Heart left ventricle (tissue), 16 donors: ENCODE data around the gene DNAJC7. TPM values are rescaled to one million over a fixed set of nuclear protein-coding genes. Genes with fewer than 3 reads are reported as not detected.

Experiments used
- ATAC-seq, 4 donors: fragments of 200-7000 bp; cut with Tn5 transposase; one replicate each; pipeline ENCODE4 v1.9.1; 2020 to 2022; ENCODE audit warnings: moderate library complexity in 4 of 4, mild to moderate bottlenecking in 3 of 4, moderate number of reproducible peaks in 1 of 4
- DNase-seq, 5 donors: peaks; one replicate each; pipeline ENCODE4 v3.0.0-alpha.2; 2020
- H3K27ac ChIP-seq, 12 donors: fragments of 200-600 bp; sonication (generic) in 4 of 12; one replicate each; pipeline versions ENCODE4 v1.5.0 to v1.8.0; 2016 to 2022; ENCODE audit warnings: mild to moderate bottlenecking in 2 of 12
- H3K27me3 ChIP-seq, 9 donors: fragments of 200-600 bp; sonication (generic) in 2 of 9; one replicate each; pipeline versions ENCODE4 v1.5.1 to v1.8.0; 2016 to 2022; ENCODE audit warnings: mild to moderate bottlenecking in 3 of 9
- H3K36me3 ChIP-seq, 9 donors: fragments of 200-600 bp; sonication (generic) in 2 of 9; one replicate each; pipeline versions ENCODE4 v1.5.0 to v1.8.0; 2018 to 2022; ENCODE audit warnings: mild to moderate bottlenecking in 2 of 9
- H3K4me1 ChIP-seq, 12 donors: fragments of 200-600 bp; sonication (generic) in 4 of 12; one replicate each; pipeline versions ENCODE4 v1.5.0 to v1.8.0; 2016 to 2022; ENCODE audit warnings: mild to moderate bottlenecking in 3 of 12
- H3K4me3 ChIP-seq, 12 donors: fragments of 200-600 bp; sonication (generic) in 4 of 12; one replicate each; pipeline versions ENCODE4 v1.5.0 to v1.8.0; 2017 to 2022; ENCODE audit warnings: mild to moderate bottlenecking in 9 of 12, moderate library complexity in 4 of 12
- H3K9me3 ChIP-seq, 12 donors: fragments of 200-600 bp; sonication (generic) in 4 of 12; one replicate each; pipeline versions ENCODE4 v1.5.0 to v1.8.0; 2016 to 2022; ENCODE audit warnings: mild to moderate bottlenecking in 1 of 12
- CTCF ChIP-seq, 12 donors: fragments of 200-600 bp; sonication (generic) in 4 of 12; IDR thresholded peaks; one replicate each; pipeline versions ENCODE4 v1.5.0 to v1.8.0; 2018 to 2022; ENCODE audit warnings: antibody characterized with exemption in 12 of 12, mild to moderate bottlenecking in 5 of 12
- POLR2A ChIP-seq, 2 donors: fragments of 450-650 bp; IDR thresholded peaks; one replicate each; pipeline ENCODE4 v1.6.1; 2017; ENCODE audit warnings: antibody characterized with exemption in 2 of 2, mild to moderate bottlenecking in 2 of 2, moderate library complexity in 2 of 2
- WGBS, 4 donors: extraction: QIAGEN DNeasy Blood & Tissue Kit in 2 of 4; methylation state at CpG; one replicate each; pipeline versions ENCODE4 v1.1.5 to v1.1.7; 2013 to 2018; 5-methylcytosine and 5-hydroxymethylcytosine counted together
- intact Hi-C, 10 donors: fragments of 100-400 bp; cut with DNase I; formaldehyde crosslinking; loops; one replicate each; pipeline versions ENCODE4 v1.11.1 to v1.14.2; 2022
- polyA plus RNA-seq, 2 donors: library from polyadenylated mRNA; stranded (reverse); fragments of 200-250 nt; gene quantifications; one replicate each; pipeline ENCODE4 v1.2.3, GENCODE V29; 2013
- total RNA-seq, 9 donors: library from RNA; depleted of rRNA in 2 of 9; stranded (reverse); fragments of >200 nt in 2 of 9; fragmentation: NEBNext Ultra II Directional in 3 of 9; extraction: Animal tissue kit (Norgen Biotek cat#: 25700) in 3 of 9; gene quantifications; one replicate each; pipeline versions ENCODE4 v1.1.0 to v1.2.4, GENCODE V29; 2016 to 2023
- donor health status: ischemic (EF 13 %, LVEDD 7.1; RV severe dilation, severe dysfunction).
- donor health status: healthy with polysubstance abuse.
- donor health status: DM: no; HTN: yes; CAD: no.
- donor health status: DM: no; HTN: no; CAD: no.
- donor health status: ischemic (EF 25% LVEDD 6.9; RV normal size, moderate dysfunction).
- donor health status: ischemic (EF 25% LVEDD 5.7; RV mildly dilated, moderate dysfunction).
- donor health status: healthy.
- donor health status: DM: yes; HTN: yes; CAD: no.
- donor health status: ischemic (EF 35%, LVEDD 5.7; RV mildly dilated, moderate dysfunction).
- donor health status: nonischemic (EF 11% LVEDD 7.7; RV severe dilation, severe dysfunction).
- donor health status: DM: yes; HTN: yes; CAD: no.
- donor health status: PGD.
- donor health status: ischemic (EF 29% LVEDD 5.4; RV normal size, mild dysfunction).
- donor health status: nonischemic (EF 23%, LVEDD 6.1; RV moderate dilation, normal function).

The DNAJC7 gene
- total and polyA plus RNA-seq, 11 donors, result 42.5 to 103 (median 74.7) TPM

- DNase-seq (no peak), ATAC-seq (peak in 3 of 4 donors; percentile 26 to 67 (median 60))
- 78 to 87% (median 83%) methylated on average over 8 of the region's 8 CpGs for WGBS, 4 donors
- Histone ChIP-seq H3K4me3 (no peak overlapping the region), H3K9me3 (no peaks in the 10 kb centered on the region), H3K27me3 (no peaks in the 10 kb centered on the region), H3K36me3 (peaks cover 3 to 100% (median 97%) of the 10 kb centered on the region in 9 donors), H3K4me1 (no peaks in the 10 kb centered on the region), H3K27ac (no peak overlapping the region)
- no peak for TF ChIP-seq POLR2A (IDR thresholded peaks at IDR 0.05)
- no peak for TF ChIP-seq CTCF (IDR thresholded peaks at IDR 0.05)
- intact Hi-C loops, result no loop called here
These were observed 32.8 kb downstream of the DNAJC7 start for GRCh38 chr17:41984454-41984853.

DNA sequence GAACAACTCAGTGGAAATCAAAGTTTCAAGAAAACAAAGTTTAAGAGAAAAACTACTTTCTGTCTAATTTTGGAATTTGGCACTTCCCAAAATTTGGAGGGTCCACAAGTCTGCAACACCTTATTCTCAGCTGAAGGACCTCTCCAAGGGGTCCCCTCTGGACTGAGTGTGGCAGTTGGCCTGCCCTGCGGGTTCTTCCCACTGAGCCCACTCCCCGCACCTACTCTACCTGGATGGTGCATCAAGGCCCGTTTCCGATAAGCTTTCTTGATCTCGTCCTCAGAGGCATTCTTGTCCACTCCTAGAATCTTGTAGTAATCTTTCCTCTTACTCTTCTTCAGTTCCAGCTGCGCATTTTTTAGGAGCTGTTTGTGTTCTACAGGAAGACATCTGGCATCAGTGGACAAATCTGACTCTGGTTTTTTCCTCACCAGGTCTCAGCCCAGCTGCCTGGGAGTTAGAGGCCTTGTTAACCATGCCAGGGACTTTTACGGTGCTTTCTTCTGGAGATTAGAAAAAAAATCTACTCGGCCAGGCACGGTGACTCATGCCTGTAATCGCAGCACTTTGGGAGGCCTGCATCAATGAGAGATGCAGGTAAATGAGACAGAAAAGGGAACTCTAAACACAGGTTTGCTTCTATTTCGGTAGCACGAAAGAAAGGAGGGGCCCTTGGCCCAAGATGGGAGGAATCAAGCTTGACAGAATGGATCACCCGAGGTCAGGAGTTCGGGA lies 35.0 kb downstream of the DNAJC7 start:
- H3K27ac ChIP-seq, result peak overlapping the region in 1 of 12 donors; percentile 26
- intact Hi-C loops, result no loop called here
- no peak overlapping the region for H3K4me3 ChIP-seq
- no peak for TF ChIP-seq POLR2A (IDR thresholded peaks at IDR 0.05)
- TF ChIP-seq CTCF (IDR thresholded peaks at IDR 0.05), result no peak
- no peaks in the 10 kb centered on the region for H3K4me1 ChIP-seq
- WGBS, 4 donors, result 89 to 92% (median 91%) methylated on average over 14 of the region's 14 CpGs
- DNase-seq (no peak), ATAC-seq (no peak)
- H3K27me3 ChIP-seq, result no peaks in the 10 kb centered on the region
- H3K36me3 ChIP-seq, result peaks cover 3 to 100% (median 97%) of the 10 kb centered on the region in 9 donors
- H3K9me3 ChIP-seq, result no peaks in the 10 kb centered on the region

GRCh38 chr17:41977991-41978390 lies 39.2 kb downstream of the DNAJC7 start:
- DNase-seq, result no peak
- 93 to 96% (median 94%) methylated on average over 4 of the region's 4 CpGs for WGBS, 4 donors
- Histone ChIP-seq H3K9me3 (no peaks in the 10 kb centered on the region), H3K4me3 (no peak overlapping the region), H3K27ac (no peak overlapping the region), H3K4me1 (peaks cover 0 to 11% (median 8%) of the 10 kb centered on the region in 12 donors), H3K27me3 (no peaks in the 10 kb centered on the region), H3K36me3 (peaks cover 3 to 100% (median 96%) of the 10 kb centered on the region in 9 donors)
- no peak for ATAC-seq
- intact Hi-C loops, result no loop called here
- TF ChIP-seq POLR2A (IDR thresholded peaks at IDR 0.05) (no peak), CTCF (IDR thresholded peaks at IDR 0.05) (no peak)

- intact Hi-C loops, result no loop called here
- H3K9me3 ChIP-seq, result no peaks in the 10 kb centered on the region
- TF ChIP-seq POLR2A (IDR thresholded peaks at IDR 0.05) (no peak), CTCF (IDR thresholded peaks at IDR 0.05) (no peak)
- DNase-seq (no peak), ATAC-seq (no peak)
- no peak overlapping the region for H3K4me3 ChIP-seq
- H3K4me1 ChIP-seq, result peaks cover 0 to 21% (median 18%) of the 10 kb centered on the region in 12 donors
- H3K27me3 ChIP-seq, result no peaks in the 10 kb centered on the region
- peak overlapping the region in 4 of 12 donors; percentile 33 to 54 (median 40) for H3K27ac ChIP-seq
- H3K36me3 ChIP-seq, result peaks cover 3 to 99% (median 94%) of the 10 kb centered on the region in 9 donors
- 70 to 79% (median 79%) methylated on average over 11 of the region's 11 CpGs for WGBS, 4 donors
These were observed 41.0 kb downstream of the DNAJC7 start for GRCh38 chr17:41976142-41976768.
